ENCODE measurements around the gene IL1RAPL2.
"Not testable (repeated sequence)": the region's sequence is repeated elsewhere in the genome, so short reads cannot be mapped to it uniquely, and the experiment has no call there.

- TF ChIP-seq, protein P1, sequence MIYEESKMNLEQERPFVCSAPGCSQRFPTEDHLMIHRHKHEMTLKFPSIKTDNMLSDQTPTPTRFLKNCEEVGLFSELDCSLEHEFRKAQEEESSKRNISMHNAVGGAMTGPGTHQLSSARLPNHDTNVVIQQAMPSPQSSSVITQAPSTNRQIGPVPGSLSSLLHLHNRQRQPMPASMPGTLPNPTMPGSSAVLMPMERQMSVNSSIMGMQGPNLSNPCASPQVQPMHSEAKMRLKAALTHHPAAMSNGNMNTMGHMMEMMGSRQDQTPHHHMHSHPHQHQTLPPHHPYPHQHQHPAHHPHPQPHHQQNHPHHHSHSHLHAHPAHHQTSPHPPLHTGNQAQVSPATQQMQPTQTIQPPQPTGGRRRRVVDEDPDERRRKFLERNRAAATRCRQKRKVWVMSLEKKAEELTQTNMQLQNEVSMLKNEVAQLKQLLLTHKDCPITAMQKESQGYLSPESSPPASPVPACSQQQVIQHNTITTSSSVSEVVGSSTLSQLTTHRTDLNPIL (CRISPR knock-in tag; IDR thresholded peaks at IDR 0.05; ENCODE audit: low read depth), result not testable (repeated sequence)
- not testable (repeated sequence) for TF ChIP-seq ARNTL (CRISPR knock-in tag; IDR thresholded peaks at IDR 0.05; ENCODE audit: borderline replicate concordance, low read depth); CSDC2 (CRISPR knock-in tag; IDR thresholded peaks at IDR 0.05); ZNF8 (CRISPR knock-in tag; IDR thresholded peaks at IDR 0.05)
Observed at GRCh38 chrX:105237407-105237806, 671.4 kb downstream of the IL1RAPL2 start.
